Ammon's horn (tissue), 1 donor: Measurements from ENCODE around the gene ADCY10.
"Not testable (repeated sequence)": the region's sequence is repeated elsewhere in the genome, so short reads cannot be mapped to it uniquely, and the experiment has no call there.

Source experiments
- DNase-seq: peaks from one replicate; pipeline ENCODE4 v3.0.0-alpha.2; 2016; ENCODE audit warnings: low spot score

Gene ADCY10

DNA sequence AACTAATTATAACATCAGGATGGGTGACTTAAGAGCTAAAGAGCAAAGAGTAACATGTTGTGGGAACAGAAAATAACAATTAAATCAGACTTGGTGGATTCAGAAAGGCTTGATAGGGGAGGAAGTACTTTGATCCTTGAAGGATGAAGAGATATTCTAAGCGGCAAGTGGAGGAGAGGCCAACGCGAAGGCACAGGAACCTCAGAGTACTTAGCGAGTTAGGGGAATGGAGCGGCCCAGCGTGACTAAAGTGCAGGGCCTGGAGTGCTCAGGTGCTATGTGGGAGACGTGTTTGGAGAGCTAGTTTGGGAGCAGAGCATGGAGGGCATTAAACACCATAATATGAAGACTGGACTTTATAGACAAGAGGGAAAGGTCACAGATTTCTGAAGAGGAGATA, 64.3 kb downstream of the ADCY10 start:
- no peak for DNase-seq

DNA sequence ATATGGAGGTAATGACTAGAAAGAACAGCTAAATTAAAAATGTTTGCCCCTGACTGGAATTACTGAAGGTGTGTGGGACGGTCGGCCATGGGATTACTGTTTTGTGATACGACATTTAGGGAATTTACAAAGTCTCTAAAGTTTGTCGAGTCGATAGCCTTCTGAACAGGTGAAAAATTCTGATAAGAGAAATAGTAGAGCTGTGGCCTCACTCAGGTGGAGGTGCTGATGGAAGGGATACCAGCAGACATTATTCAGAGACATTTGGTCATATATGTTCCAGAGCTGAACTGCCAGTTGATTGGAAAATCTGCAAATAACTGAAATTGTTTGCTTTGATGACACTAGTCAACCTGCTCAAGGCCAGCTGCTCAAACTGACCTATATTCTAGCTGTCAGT, 71.1 kb downstream of the ADCY10 start:
- DNase-seq = no peak

GRCh38 chr1:167841530-167841929, 72.4 kb downstream of the ADCY10 start:
- no peak for DNase-seq

- no peak for DNase-seq
These were observed 74.9 kb downstream of the ADCY10 start for GRCh38 chr1:167839009-167839408.

DNA sequence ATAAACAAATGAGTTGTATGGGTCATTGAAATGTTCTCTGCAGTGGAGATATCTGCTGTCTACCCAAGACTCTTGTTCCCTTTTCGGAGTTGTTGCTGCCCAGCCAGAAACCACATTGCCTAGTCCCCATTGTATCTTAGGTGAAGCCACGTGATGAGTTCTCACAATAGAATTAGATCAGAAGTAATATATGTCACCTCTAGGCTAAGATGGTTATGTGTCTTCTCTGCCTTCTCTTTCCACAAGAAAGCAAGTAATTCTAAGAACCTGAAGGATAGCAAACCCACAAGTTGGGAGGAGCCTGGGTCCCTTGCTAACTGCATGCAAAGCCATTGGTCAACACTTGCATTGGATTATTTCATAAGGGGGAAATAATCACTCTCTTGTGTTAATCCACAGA, 76.6 kb downstream of the ADCY10 start:
- peak; percentile 4 for DNase-seq

GRCh38 chr1:167836197-167836596, 77.7 kb downstream of the ADCY10 start:
- DNase-seq = no peak

DNA sequence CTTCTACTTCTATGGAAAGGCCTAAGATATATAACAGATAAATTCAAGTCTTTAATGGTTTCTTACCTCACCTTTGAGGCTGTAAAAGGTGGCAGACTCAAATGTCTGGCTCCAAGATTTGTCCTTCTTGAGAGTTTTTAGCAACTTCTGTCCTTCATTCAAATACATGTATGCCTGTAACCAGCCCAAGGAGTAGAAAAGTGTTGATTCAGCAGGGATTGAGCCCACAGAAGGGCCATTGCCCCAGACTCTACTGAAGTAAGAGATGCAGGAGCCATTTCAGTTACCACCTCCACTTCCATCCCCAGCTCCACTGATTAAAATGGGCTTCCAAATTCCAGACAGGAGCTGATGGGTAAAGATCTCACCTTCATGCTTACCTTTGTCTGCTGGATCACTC, 80.0 kb downstream of the ADCY10 start:
- no peak for DNase-seq

DNA sequence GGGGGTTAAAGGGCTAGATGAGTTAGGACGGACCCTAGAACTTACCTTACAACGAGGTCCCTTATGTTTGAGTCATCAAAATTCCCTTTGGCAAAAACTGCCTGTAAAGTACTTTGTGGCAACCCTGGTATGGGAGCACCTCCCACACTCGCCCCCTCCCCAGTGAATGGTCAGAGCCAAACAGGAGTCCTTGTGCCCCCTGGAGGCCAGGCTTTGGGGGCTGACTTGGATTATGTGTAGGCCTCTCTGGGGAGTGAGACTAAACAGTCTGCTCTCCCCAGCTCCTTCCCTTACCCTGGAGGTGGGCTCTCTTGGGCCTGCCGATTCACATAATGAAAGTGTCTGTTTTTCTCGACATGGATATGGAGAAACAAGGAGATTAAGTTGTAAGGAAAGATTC, 81.2 kb downstream of the ADCY10 start:
- DNase-seq = no peak

DNA sequence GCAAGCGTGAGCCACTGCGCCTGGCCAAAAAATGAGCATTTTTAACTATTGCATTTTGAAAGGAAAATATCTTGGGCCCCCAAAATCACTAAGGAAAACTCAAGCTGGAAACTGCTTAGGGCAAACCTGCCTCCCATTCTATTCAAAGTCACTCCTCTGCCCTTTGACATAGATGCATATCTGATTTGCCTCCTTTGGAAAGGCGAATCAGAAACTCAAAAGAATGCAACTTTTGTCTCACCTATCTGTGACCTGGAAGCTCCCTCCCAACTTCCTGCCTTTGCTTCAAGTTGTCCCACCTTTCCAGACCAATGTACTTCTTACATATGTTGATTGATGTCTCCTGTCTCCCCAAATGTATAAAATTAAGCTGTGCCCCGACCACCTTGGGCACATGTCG, 83.3 kb downstream of the ADCY10 start:
- DNase-seq = not testable (repeated sequence)

- no peak for DNase-seq
These were observed 84.1 kb downstream of the ADCY10 start for GRCh38 chr1:167829868-167830267.

- DNase-seq = no peak
These were observed 87.8 kb downstream of the ADCY10 start for GRCh38 chr1:167826127-167826526.

DNA sequence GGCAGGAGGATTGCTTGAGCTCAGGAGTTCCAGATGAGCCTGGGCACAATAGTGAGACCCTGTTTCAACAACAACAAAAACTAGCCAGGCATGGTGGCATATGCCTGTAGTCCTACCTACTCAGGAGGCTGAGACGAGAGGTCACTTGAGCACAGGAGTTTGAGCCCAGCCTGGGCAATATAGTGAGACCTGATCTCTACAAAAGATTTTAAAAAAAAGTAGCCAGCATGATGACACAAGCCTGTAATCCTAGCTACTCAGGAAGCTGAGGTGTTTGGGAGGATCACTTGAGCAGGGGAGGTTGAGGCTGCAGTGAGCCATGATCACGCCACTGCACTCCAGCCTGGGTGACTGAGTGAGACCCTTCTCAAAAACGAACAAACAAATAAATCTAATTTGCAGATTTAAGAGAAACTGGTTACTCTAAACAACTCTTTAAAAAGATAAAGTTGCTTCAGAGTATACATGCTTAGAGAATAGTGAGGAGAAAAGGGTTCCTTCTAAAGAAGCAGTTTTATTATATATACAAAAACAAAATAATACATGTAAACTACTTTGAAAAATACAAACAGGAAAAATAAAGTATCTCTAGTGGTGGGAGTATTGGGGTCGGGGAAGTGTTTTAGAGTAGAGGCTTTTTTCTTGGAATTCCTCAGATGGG, 88.4 kb downstream of the ADCY10 start:
- no peak for DNase-seq

- DNase-seq = no peak
These were observed 89.7 kb downstream of the ADCY10 start for GRCh38 chr1:167824163-167824794.

- no peak for DNase-seq
These were observed 91.8 kb downstream of the ADCY10 start for GRCh38 chr1:167821969-167822685.

GRCh38 chr1:167821356-167821685, 92.6 kb downstream of the ADCY10 start:
- DNase-seq = no peak

- DNase-seq = no peak
These were observed 93.1 kb downstream of the ADCY10 start for GRCh38 chr1:167820684-167821355.

DNA sequence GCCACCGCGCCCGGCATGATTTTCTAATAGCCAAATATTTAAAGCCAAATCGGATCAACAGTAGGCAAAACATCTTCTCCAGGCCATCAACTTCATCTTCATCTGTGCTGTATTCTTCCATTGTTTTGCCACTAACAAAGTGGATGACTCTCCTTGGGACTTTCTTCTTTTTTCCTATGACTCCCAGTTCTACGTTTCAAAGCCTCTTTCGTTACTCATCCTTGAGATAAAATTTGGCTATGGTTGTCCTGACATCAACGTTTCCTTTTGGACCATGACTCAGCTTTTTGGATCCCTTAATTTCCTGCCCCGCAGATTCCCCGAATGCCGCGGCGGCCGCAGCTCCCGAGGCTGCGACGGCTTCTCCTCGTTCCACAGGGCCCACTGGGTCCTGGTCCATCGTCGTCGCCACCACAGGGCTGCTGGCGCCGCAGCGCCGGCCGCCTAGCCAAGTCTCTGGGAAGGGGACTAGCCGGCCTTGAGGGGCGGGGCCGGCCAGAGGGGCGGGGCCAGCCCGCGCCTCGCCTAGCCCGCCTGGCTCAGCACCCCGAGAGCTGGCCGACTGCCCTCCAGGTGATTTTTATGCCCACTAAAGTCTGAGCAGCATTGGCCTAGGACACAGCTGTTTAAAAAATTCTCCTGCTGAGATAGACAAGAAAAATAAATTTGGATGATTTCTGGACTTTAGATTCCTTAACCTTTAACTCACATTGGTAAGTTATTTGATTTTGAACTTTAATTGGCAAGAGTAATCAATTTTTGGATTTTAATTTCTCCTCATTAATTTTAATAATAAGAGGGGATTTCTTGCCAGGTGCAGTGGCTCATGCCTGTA, 93.9 kb downstream of the ADCY10 start:
- DNase-seq = peak; percentile 62

DNA sequence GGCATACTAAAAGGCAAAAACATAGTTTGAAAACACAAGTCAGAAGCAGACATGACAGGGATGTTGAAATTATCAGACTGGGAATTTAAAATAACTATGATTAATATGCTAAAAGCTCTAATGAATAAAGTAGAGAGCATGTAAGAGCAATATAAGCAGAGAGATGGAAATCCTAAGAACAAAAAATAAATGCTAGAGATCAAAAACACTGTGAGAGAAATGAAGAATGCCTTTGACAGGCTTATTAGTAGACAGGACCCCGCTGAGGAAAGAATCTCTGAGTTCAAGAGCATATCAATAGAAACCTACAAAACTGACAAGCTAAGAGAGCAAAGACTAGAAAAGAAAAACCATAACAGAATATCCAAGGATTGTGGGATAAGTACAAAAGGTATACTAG, 98.3 kb downstream of the ADCY10 start:
- DNase-seq = no peak

DNA sequence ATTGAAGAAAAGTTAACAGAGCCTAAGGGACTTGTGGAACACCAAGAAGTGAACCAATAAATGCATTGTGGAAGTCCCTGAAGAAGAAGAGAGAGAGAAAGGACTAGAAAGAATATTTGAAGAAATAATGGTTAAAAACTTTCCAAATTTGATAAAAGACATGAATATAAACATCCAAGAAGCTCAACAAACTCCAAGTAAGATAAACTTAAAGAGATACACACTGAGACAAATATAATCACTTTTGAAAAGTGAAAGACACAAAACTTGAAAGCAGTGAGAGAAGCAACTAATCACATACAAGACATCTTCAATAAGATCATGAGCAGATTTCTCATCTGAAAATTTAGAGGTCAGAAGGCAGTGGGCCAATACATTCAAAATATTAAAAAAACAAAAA, 101.0 kb downstream of the ADCY10 start:
- DNase-seq = no peak

- DNase-seq = peak; percentile 21
These were observed 105.2 kb downstream of the ADCY10 start for GRCh38 chr1:167808690-167809089.

- DNase-seq = no peak
These were observed 105.8 kb downstream of the ADCY10 start for GRCh38 chr1:167808104-167808503.

DNA sequence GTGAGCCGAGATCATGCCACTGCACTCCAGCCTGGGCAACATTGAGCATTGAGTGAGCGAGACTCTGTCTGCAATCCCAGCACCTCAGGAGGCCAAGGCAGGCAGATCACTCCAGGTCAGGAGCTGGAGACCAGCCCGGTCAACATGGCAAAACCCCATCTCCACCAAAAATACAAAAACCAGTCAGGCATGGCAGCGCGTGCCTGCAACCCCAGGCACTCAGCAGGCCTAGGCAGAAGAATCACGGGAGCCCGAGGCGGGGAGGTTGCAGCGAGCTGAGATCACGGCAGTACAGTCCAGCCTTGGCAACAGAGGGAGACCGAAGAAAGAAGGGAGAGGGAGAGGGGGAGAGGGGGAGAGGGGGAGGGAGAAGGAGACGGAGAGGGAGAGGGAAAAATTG, 107.3 kb downstream of the ADCY10 start:
- not testable (repeated sequence) for DNase-seq
